OCI-LY7 (cell line): ENCODE results near the gene ANKRD40.

ENCODE experiments used
- CTCF ChIP-seq: fragments of 200-600 bp; sonication (generic); conservative IDR thresholded peaks from 2 replicates; pipeline ENCODE4 v1.5.1; 2014; ENCODE audit warnings: mild to moderate bottlenecking, antibody characterized with exemption, low read length, moderate library complexity, mixed read lengths
- EZH2phosphoT487 ChIP-seq: fragments of 200-600 bp; sonication (generic); IDR thresholded peaks from 2 replicates; pipeline ENCODE4 v1.6.1; 2018; ENCODE audit warnings: low read depth, borderline replicate concordance, mild to moderate bottlenecking, mixed run types, antibody characterized with exemption, low read length, moderate library complexity, mixed read lengths

GRCh38 chr17:50672831-50673551 lies 34.7 kb downstream of the ANKRD40 start:
- TF ChIP-seq EZH2phosphoT487 (no peak), CTCF (no peak)
